DMS114 treated with DMSO at 0.1 percent for 48 hours (cell line): ENCODE results near the gene GET3.
A peak's percentile ranks its signal among the peaks of the same experiment; 100 is the strongest.
"Not testable (repeated sequence)": the region's sequence is repeated elsewhere in the genome, so short reads cannot be mapped to it uniquely, and the experiment has no call there.

ENCODE experiments used
- DNase-seq: peaks from one replicate; lab custom pipeline; 2025; ENCODE audit not compliant: unreplicated experiment; lab: John Stamatoyannopoulos, UW

Gene GET3

DNA sequence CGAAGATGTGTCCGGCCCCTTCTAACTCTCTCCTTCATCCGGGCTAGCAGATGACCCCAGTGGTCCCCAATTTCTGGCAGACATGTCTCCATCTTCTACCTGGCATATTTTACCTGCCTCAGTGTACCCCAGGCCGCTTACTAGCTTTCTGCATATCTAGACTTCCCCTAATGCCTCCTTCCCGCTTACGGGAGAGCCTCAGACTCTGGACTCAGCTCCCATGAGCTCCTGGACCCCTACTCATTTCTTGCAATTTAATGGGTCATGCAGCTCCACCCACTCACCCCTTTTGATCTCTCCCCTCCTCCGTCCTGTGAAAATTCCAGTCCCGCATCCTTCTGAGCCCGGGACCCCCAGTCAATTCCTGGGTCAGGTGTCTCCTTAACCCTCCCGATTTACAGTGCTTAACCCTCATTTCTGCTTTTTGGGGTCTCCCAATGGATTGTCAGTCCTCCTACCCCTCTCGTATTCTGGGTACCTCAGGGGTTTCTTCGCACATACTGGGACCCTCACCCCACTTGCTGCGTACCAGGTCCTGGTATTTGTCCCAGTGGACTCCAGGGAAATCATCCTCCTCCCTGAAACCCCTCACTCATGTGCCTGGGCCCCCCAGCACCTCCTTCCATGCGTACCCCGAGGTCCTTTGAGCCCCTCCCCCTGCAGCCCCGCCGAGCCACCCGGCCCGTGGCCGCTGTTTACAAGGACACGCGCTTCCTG is 53.5 kb downstream of the GET3 start:
- DNase-seq, result no peak

GRCh38 chr19:12791345-12792050 is 54.2 kb downstream of the GET3 start, which contains the start of gene JUNB:
Gene JUNB, plus strand, starts transcription at chr19:12791486. Its CDS starts 286 bp downstream, at chr19:12791772.
- DNase-seq, result peak; percentile 63

DNA sequence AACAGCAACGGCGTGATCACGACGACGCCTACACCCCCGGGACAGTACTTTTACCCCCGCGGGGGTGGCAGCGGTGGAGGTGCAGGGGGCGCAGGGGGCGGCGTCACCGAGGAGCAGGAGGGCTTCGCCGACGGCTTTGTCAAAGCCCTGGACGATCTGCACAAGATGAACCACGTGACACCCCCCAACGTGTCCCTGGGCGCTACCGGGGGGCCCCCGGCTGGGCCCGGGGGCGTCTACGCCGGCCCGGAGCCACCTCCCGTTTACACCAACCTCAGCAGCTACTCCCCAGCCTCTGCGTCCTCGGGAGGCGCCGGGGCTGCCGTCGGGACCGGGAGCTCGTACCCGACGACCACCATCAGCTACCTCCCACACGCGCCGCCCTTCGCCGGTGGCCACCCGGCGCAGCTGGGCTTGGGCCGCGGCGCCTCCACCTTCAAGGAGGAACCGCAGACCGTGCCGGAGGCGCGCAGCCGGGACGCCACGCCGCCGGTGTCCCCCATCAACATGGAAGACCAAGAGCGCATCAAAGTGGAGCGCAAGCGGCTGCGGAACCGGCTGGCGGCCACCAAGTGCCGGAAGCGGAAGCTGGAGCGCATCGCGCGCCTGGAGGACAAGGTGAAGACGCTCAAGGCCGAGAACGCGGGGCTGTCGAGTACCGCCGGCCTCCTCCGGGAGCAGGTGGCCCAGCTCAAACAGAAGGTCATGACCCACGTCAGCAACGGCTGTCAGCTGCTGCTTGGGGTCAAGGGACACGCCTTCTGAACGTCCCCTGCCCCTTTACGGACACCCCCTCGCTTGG is 55.0 kb downstream of the GET3 start:
- DNase-seq, result no peak

DNA sequence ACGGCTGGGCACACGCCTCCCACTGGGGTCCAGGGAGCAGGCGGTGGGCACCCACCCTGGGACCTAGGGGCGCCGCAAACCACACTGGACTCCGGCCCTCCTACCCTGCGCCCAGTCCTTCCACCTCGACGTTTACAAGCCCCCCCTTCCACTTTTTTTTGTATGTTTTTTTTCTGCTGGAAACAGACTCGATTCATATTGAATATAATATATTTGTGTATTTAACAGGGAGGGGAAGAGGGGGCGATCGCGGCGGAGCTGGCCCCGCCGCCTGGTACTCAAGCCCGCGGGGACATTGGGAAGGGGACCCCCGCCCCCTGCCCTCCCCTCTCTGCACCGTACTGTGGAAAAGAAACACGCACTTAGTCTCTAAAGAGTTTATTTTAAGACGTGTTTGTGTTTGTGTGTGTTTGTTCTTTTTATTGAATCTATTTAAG is 55.6 kb downstream of the GET3 start:
- no peak for DNase-seq

GRCh38 chr19:12793290-12794195 is 56.2 kb downstream of the GET3 start:
- peak; percentile 59 for DNase-seq

DNA sequence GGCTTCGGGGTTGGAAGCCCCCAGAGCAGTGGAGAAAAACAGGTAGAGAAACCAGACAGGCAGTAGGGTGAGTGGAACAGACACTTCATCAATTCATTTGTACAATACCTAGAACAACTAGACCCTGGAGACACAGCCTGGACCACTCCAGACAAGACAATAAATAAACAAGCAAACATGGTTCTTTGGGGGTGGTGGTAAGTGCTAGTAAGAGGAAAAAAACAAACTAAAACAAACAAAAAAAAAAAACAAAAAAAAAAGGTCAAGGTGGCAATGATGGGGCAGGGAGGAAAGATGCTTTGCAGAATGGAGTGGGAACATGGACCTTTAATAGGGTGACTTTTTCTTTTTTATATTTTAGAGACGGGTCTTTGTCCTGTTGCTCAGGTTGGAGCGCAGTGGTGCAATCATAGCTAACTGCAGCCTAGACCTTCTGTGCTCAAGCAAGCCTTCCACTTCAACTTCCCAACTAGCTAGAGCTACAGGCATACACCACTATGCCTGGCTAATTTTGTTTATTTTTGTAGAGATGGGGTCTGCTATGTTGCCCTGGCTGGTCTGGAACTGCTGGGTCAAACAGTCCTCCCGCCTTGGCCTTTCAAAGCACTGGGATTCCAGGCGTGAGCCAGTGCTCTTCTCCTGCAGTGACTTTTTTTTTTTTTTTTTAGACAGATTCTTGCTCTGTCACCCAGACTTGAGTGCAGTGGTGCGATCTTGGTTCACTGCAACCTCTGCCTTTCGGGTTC is 57.1 kb downstream of the GET3 start:
- no peak for DNase-seq

DNA sequence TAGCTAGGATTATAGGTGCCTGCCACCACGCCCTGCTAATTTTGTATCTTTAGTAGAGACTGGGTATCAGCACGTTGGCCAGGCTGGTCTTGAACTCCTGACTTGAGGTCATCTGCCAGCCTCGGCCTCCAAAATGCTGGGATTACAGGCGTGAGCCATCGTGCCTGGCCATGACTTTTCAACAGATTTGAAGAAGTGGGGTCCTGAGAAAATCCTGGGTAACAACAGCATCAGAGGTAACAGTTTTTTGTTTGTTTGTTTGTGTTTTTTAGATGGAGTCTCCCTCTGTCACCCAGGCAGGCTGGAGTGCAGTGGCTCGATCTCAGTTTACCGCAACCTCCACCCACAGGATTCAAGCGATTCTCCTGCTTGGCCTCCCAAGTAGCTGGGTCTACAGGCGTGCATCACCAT is 57.7 kb downstream of the GET3 start:
- no peak for DNase-seq

DNA sequence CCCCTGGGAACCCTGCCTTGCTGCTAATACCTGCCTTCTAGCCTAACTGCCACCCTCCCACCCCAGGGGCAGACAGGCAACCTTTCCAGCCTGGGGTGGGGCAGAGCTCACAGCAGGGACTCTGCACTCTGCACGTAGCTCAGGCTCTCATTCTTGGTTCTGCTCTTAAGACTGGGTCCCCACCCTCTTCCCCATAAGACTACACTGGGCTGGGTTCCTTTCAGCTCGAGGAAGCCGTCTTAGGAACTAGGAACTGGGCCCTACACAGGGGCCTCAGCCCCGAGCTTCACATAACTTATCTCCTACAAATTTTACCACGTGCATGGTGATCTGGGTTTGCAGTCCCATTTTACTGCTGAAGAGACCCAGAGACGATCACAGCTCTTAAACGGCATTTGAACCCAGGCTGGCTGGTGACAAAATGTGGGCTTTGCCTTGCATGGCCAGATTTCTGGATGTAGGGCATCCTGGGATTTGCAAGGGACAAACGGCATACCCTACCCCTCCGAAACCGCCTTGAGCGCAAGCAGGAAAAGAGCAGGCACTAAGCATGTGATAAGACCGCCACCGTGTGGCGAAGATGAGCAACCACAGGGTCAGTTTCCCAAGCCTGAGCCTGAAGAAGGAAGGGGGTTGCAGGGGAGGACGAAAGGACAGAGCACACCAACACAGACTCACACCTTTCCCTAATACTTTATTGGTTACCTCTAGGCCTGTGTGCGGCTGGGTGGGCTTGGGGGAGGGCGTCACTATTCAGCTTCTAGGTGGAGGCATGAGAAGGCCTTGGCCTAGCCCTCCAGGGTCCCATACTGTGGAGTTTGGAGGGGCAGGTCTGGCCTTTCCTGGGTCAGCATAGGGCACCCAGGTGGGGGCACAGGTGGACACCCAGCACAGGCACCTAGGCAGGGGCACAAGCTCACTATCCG is 59.1 kb downstream of the GET3 start:
- DNase-seq, result peak; percentile 64

- no peak for DNase-seq
Measured at GRCh38 chr19:12797141-12797587, 59.9 kb downstream of the GET3 start.

DNA sequence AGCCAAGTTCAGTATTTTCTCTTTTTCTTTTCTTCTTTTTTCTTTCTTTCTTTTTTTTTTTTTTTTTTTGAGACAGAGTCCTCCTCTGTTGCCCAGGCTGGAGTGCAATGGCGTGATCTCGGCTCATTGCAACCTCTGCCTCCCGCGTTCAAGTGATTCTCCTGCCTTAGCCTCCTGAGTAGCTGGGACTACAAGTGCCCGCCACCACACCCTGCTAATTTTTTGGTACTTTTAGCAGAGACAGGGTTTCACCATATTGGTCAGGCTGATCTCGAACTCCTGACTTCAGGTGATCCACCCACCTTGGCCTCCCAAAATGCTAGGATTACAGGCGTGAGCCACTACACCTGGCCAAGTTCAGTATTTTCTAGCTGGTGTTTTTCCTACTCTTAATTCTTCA is 60.3 kb downstream of the GET3 start:
- not testable (repeated sequence) for DNase-seq
